SH-SY5Y (cell line): Measurements from ENCODE around the gene RALA.

ENCODE experiments used
- GATA2 ChIP-seq: IDR thresholded peaks from 2 replicates; pipeline ENCODE4 v1.6.1; 2011; ENCODE audit warnings: mild to moderate bottlenecking, low read depth, low read length
- GATA3 ChIP-seq: IDR thresholded peaks from 2 replicates; pipeline ENCODE4 v1.6.1; 2011; ENCODE audit warnings: low read depth, mild to moderate bottlenecking, low read length, moderate library complexity

GRCh38 chr7:39744620-39745019 is 121.2 kb downstream of the RALA start:
- no peak for TF ChIP-seq GATA2
- no peak for TF ChIP-seq GATA3
